SH-SY5Y (cell line): ENCODE results near the gene NAXD.

Source experiments
- GATA2 ChIP-seq: IDR thresholded peaks from 2 replicates; pipeline ENCODE4 v1.6.1; 2011; ENCODE audit warnings: mild to moderate bottlenecking, low read depth, low read length
- GATA3 ChIP-seq: IDR thresholded peaks from 2 replicates; pipeline ENCODE4 v1.6.1; 2011; ENCODE audit warnings: low read depth, mild to moderate bottlenecking, low read length, moderate library complexity

The NAXD gene

GRCh38 chr13:110633776-110634175 lies 18.4 kb downstream of the NAXD start:
- no peak for TF ChIP-seq GATA2
- no peak for TF ChIP-seq GATA3

- no peak for TF ChIP-seq GATA3
- no peak for TF ChIP-seq GATA2
Observed at GRCh38 chr13:110634558-110634957, 19.2 kb downstream of the NAXD start.

- TF ChIP-seq GATA3 (no peak), GATA2 (no peak)
Observed at GRCh38 chr13:110635405-110636002, 20.2 kb downstream of the NAXD start.

GRCh38 chr13:110636053-110636475 lies 20.7 kb downstream of the NAXD start:
- TF ChIP-seq GATA3 = no peak
- no peak for TF ChIP-seq GATA2

- TF ChIP-seq GATA3 = no peak
- no peak for TF ChIP-seq GATA2
Observed at GRCh38 chr13:110636701-110637201, 21.4 kb downstream of the NAXD start.

GRCh38 chr13:110637275-110637674 lies 21.9 kb downstream of the NAXD start:
- no peak for TF ChIP-seq GATA3
- TF ChIP-seq GATA2 = no peak

- no peak for TF ChIP-seq GATA2
- TF ChIP-seq GATA3 = no peak
Observed at GRCh38 chr13:110637747-110638146, 22.4 kb downstream of the NAXD start.

- TF ChIP-seq GATA2 (no peak), GATA3 (no peak)
Observed at GRCh38 chr13:110638257-110638656, 22.9 kb downstream of the NAXD start.

GRCh38 chr13:110638814-110639806 lies 23.8 kb downstream of the NAXD start:
- TF ChIP-seq GATA2 (no peak), GATA3 (no peak)

GRCh38 chr13:110639935-110640334 lies 24.6 kb downstream of the NAXD start:
- TF ChIP-seq GATA2 (no peak; the same call in 1 of the 2 replicates), GATA3 (no peak)

- TF ChIP-seq GATA2 (no peak), GATA3 (no peak)
Observed at GRCh38 chr13:110640591-110641029, 25.3 kb downstream of the NAXD start.

GRCh38 chr13:110641055-110642015 lies 26.0 kb downstream of the NAXD start:
- TF ChIP-seq GATA3 = no peak
- no peak for TF ChIP-seq GATA2

- TF ChIP-seq GATA3 (no peak), GATA2 (no peak)
Observed at GRCh38 chr13:110642291-110642981, 27.1 kb downstream of the NAXD start.
